GM12878 (cell line): ENCODE results near the gene SLC22A31. TPM values are rescaled to one million over a fixed set of nuclear protein-coding genes. Genes with fewer than 3 reads are reported as not detected.
A peak's percentile ranks its signal among the peaks of the same experiment; 100 is the strongest.

Experiments used
- BACH1 ChIP-seq: fragments of 450-650 bp; IDR thresholded peaks from 2 replicates; pipeline ENCODE4 v1.6.1; 2017; ENCODE audit warnings: mild to moderate bottlenecking, borderline replicate concordance
- CEBPB ChIP-seq, 2 experiments: fragments of 150-350 bp in 1 of 2; IDR thresholded peaks; 2 replicates each; pipeline ENCODE4 v1.6.1; 2012 to 2014; ENCODE audit warnings: low read depth in 2 of 2, low read length in 2 of 2, borderline replicate concordance in 1 of 2, inconsistent platforms in 1 of 2
- CHD4 ChIP-seq: fragments of 200-600 bp; sonication (generic); IDR thresholded peaks from 2 replicates; pipeline ENCODE4 v1.6.1; 2016; ENCODE audit warnings: mild to moderate bottlenecking
- CREM ChIP-seq: IDR thresholded peaks from 2 replicates; pipeline ENCODE4 v1.6.1; 2014; ENCODE audit warnings: antibody characterized with exemption, low read depth
- E2F4 ChIP-seq: IDR thresholded peaks from 2 replicates; pipeline ENCODE4 v1.6.1; 2012; ENCODE audit warnings: low read depth, low read length, improper control_type of control experiment
- E2F8 ChIP-seq: fragments of 450-650 bp; IDR thresholded peaks from 2 replicates; pipeline ENCODE4 v1.6.1; 2018; ENCODE audit warnings: mild to moderate bottlenecking, low read depth, moderate library complexity; ENCODE audit not compliant: partially characterized antibody
- FOS ChIP-seq: IDR thresholded peaks from 3 replicates; pipeline ENCODE4 v1.6.1; 2011; ENCODE audit warnings: borderline replicate concordance; ENCODE audit not compliant: insufficient read length; ENCODE audit errors: extremely low read depth
- FOXM1 ChIP-seq: IDR thresholded peaks from 2 replicates; pipeline ENCODE4 v1.6.1; 2012; ENCODE audit warnings: low read depth, mild to moderate bottlenecking, inconsistent platforms, low read length, moderate library complexity
- MYB ChIP-seq: fragments of 150-350 bp; IDR thresholded peaks from 2 replicates; pipeline ENCODE4 v1.6.1; 2014; ENCODE audit warnings: mild to moderate bottlenecking, low read depth, low read length, borderline replicate concordance
- MYC ChIP-seq: IDR thresholded peaks from 2 replicates; pipeline ENCODE4 v1.6.1; 2011; ENCODE audit warnings: mild to moderate bottlenecking, low read length, moderate library complexity, inconsistent platforms; ENCODE audit not compliant: insufficient read depth, insufficient replicate concordance, insufficient read length, severe bottlenecking
- NFIC ChIP-seq: IDR thresholded peaks from 2 replicates; pipeline ENCODE4 v1.6.1; 2012; ENCODE audit warnings: low read depth, mild to moderate bottlenecking, inconsistent platforms, low read length, moderate library complexity
- NRF1 ChIP-seq: conservative IDR thresholded peaks from 2 replicates; pipeline ENCODE4 v1.6.1; 2011; ENCODE audit warnings: mild to moderate bottlenecking, low read depth, low read length, improper control_type of control experiment
- RB1 ChIP-seq: fragments of 450-650 bp; formaldehyde crosslinking; IDR thresholded peaks from 2 replicates; pipeline ENCODE4 v1.6.1; 2017; ENCODE audit warnings: mild to moderate bottlenecking, borderline replicate concordance
- RFX5 ChIP-seq: IDR thresholded peaks from 2 replicates; pipeline ENCODE4 v1.6.1; 2011; ENCODE audit warnings: low read depth, low read length, improper control_type of control experiment
- SIX5 ChIP-seq: IDR thresholded peaks from 2 replicates; pipeline ENCODE4 v1.6.1; 2011; ENCODE audit warnings: mild to moderate bottlenecking, low read depth, low read length, moderate library complexity; ENCODE audit not compliant: severe bottlenecking
- SMARCA5 ChIP-seq: fragments of 450-650 bp; IDR thresholded peaks from 2 replicates; pipeline ENCODE4 v1.6.1; 2017; ENCODE audit warnings: mild to moderate bottlenecking
- SREBF1 ChIP-seq: IDR thresholded peaks from 2 replicates; pipeline ENCODE4 v1.6.1; 2012; ENCODE audit warnings: mild to moderate bottlenecking, low read length
- TAF1 ChIP-seq: IDR thresholded peaks from 2 replicates; pipeline ENCODE4 v1.6.1; 2011; ENCODE audit warnings: mild to moderate bottlenecking, low read depth, low read length, borderline replicate concordance
- TBL1XR1 ChIP-seq: IDR thresholded peaks from 2 replicates; pipeline ENCODE4 v1.6.1; 2012; ENCODE audit warnings: low read depth, low read length, improper control_type of control experiment
- USF1 ChIP-seq: IDR thresholded peaks from 2 replicates; pipeline ENCODE4 v1.6.1; 2011; ENCODE audit warnings: borderline replicate concordance, low read depth, mild to moderate bottlenecking, moderate library complexity, mixed read lengths, low read length; ENCODE audit not compliant: insufficient read depth; ENCODE audit errors: extremely low read length
- USF2 ChIP-seq: IDR thresholded peaks from 2 replicates; pipeline ENCODE4 v1.6.1; 2011; ENCODE audit warnings: low read depth, low read length, improper control_type of control experiment, borderline replicate concordance
- ZNF217 ChIP-seq: fragments of 450-650 bp; IDR thresholded peaks from 2 replicates; pipeline ENCODE4 v1.6.1; 2017; ENCODE audit warnings: antibody characterized with exemption, mild to moderate bottlenecking
- polyA plus RNA-seq, 11 experiments: library from polyadenylated mRNA; depleted of rRNA in 4 of 11; unstranded in 6 of 11; stranded (reverse) in 5 of 11; fragments of >200 nt; fragmentation: Nextera tagmentation in 4 of 11; fragmentation: Illumina TruSeq in 1 of 11; extraction: Ambion mirVana in 4 of 11; extraction: Trizol in 1 of 11; gene quantifications; 1 replicate in 1 of 11; 2 replicates in 10 of 11; pipeline versions ENCODE4 v1.2.1 to v1.2.3, GENCODE V29; 2011 to 2016; ENCODE audit warnings: inconsistent platforms in 2 of 11, missing spikeins in 2 of 11, low read depth in 1 of 11
- total RNA-seq, 4 experiments: library from RNA; depleted of rRNA in 3 of 4; stranded (reverse); fragments of >200 nt in 3 of 4; fragmentation: Illumina TruSeq in 1 of 4; extraction: Trizol in 1 of 4; gene quantifications; 2 replicates each; pipeline versions ENCODE4 v1.2.1 to v1.2.3, GENCODE V29; 2013 to 2021

The SLC22A31 gene
- total and polyA plus RNA-seq, 10 of the 15 experiments (the other 5 are each of a cell fraction or from before 2014, with no cell fraction given), result 0.13 to 0.24 (median 0.23) TPM; not detected in 7

GRCh38 chr16:89241187-89242007 is 41.1 kb upstream of the SLC22A31 start (continued):
- TF ChIP-seq CEBPB (IDR thresholded peaks at IDR 0.05; ENCODE audit: borderline replicate concordance in 1 of 2, low read depth in 2 of 2, low read length in 2 of 2), result no peak
- no peak for TF ChIP-seq MYC
- TF ChIP-seq FOXM1, result no peak
- TF ChIP-seq RFX5, result no peak
- TF ChIP-seq BACH1, result peak; percentile 79; the same call in 1 of the 2 replicates
- TF ChIP-seq CREM, result peak; percentile 52; the same call in 1 of the 2 replicates
- no peak for TF ChIP-seq FOS
- peak; percentile 17; the same call in 1 of the 2 replicates for TF ChIP-seq NFIC
- no peak for TF ChIP-seq CHD4
- no peak for TF ChIP-seq TBL1XR1
- TF ChIP-seq MYB, result no peak
- TF ChIP-seq SIX5, result no peak
- TF ChIP-seq E2F4, result no peak
- no peak for TF ChIP-seq ZNF217
- TF ChIP-seq SMARCA5, result peak; percentile 3; the same call in 1 of the 2 replicates
- TF ChIP-seq SREBF1, result no peak
- peak; percentile 14 for TF ChIP-seq E2F8
- no peak for TF ChIP-seq USF1
- peak; percentile 85; the same call in 1 of the 2 replicates for TF ChIP-seq TAF1
- no peak for TF ChIP-seq NRF1
- no peak for TF ChIP-seq USF2
- no peak for TF ChIP-seq RB1
